Choroid plexus epithelial cell (primary cell): ENCODE results near the gene PSENEN.
"Not testable (repeated sequence)": the region's sequence is repeated elsewhere in the genome, so short reads cannot be mapped to it uniquely, and the experiment has no call there.

Experiments
- DNase-seq: peaks from one replicate; pipeline ENCODE4 v3.0.0-alpha.2; 2010; ENCODE audit warnings: low read depth
- H3K4me3 ChIP-seq: 2 replicates; pipeline ENCODE4 v1.5.1; 2011; ENCODE audit warnings: low read depth, mild to moderate bottlenecking, control low read depth, low read length, moderate library complexity
- CTCF ChIP-seq: conservative IDR thresholded peaks from 2 replicates; pipeline ENCODE4 v1.5.1; 2011; ENCODE audit warnings: low read depth, mild to moderate bottlenecking, control low read depth, inconsistent platforms, low read length, moderate library complexity

The PSENEN gene

DNA sequence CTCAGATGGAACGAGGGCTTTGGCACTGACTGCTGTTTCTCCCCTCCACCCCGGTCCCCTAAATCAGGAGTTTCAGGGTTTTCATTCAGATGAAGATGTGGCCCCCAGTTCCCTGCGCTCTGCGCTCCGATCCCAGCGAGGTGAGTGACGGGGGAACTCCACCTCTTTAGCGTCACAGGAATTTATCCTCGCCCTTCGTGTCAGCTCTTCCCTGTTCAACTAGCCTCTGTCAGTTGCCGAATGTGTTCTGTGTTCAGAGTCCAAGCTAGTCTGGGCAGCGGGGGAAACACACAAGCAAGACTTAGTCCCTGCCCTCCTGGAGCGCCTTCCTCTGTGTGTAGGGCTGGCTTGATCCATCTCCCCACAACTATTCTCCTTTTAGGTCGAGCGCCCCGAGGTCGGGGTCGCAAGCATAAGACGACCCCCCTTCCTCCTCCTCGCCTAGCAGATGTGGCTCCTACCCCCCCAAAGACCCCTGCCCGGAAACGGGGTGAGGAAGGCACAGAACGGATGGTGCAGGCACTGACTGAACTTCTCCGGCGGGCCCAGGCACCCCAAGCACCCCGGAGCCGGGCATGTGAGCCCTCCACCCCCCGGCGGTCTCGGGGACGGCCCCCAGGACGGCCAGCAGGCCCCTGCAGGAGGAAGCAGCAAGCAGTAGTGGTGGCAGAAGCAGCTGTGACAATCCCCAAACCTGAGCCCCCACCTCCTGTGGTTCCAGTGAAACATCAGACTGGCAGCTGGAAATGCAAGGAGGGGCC, 25.9 kb upstream of the PSENEN start:
- no peak for DNase-seq
- no peak for TF ChIP-seq CTCF
- H3K4me3 ChIP-seq, result peak overlapping the region; percentile 85

DNA sequence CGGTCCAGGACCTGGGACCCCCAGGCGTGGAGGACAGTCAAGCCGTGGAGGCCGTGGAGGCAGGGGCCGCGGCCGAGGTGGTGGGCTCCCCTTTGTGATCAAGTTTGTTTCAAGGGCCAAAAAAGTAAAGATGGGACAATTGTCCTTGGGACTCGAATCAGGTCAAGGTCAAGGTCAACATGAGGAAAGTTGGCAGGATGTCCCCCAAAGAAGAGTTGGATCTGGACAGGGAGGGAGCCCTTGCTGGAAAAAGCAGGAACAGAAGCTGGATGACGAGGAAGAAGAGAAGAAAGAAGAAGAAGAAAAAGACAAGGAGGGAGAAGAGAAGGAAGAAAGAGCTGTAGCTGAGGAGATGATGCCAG, 25.3 kb upstream of the PSENEN start:
- no peak overlapping the region for H3K4me3 ChIP-seq
- no peak for DNase-seq
- TF ChIP-seq CTCF, result no peak

GRCh38 chr19:35720648-35721047, 24.8 kb upstream of the PSENEN start:
- H3K4me3 ChIP-seq, result no peak overlapping the region
- no peak for TF ChIP-seq CTCF
- no peak for DNase-seq

- no peak overlapping the region for H3K4me3 ChIP-seq
- TF ChIP-seq CTCF, result no peak
- no peak for DNase-seq
These were observed 24.1 kb upstream of the PSENEN start for GRCh38 chr19:35721374-35721773.

GRCh38 chr19:35722461-35722860, 23.0 kb upstream of the PSENEN start:
- H3K4me3 ChIP-seq, result no peak overlapping the region
- DNase-seq, result no peak
- TF ChIP-seq CTCF, result no peak

GRCh38 chr19:35722897-35723296, 22.6 kb upstream of the PSENEN start:
- TF ChIP-seq CTCF, result no peak
- no peak overlapping the region for H3K4me3 ChIP-seq
- no peak for DNase-seq

GRCh38 chr19:35723671-35724070, 21.8 kb upstream of the PSENEN start:
- no peak for DNase-seq
- TF ChIP-seq CTCF, result no peak
- no peak overlapping the region for H3K4me3 ChIP-seq

DNA sequence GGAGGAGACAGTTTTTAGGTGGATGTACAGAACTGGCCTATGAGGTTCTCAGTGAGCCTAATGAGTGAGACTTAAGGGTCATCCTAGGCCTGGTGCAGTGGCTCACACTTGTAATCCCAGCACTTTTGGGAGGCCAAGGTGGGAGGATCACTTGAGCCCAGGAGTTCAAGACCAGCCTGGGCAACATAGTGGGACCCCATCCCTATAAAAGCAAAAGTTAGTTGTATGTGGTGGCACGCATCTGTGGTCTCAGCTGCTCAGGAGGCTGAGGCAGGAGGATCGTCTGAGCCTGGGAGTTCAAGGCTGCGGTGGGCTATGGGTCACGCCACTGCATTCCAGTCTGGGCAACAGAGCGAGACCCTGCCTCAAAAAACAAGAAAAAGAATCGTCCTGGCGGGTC, 21.3 kb upstream of the PSENEN start:
- not testable (repeated sequence) for DNase-seq, H3K4me3 ChIP-seq
